SK-N-SH (cell line): ENCODE measurements around the gene FLT3LG. TPM values are rescaled to one million over a fixed set of nuclear protein-coding genes. Genes with fewer than 3 reads are reported as not detected.

ENCODE experiments used
- CTCF ChIA-PET: fragments of 300-600, 350-600 bp; formaldehyde crosslinking; extraction: SDS; loops from one replicate; lab custom pipeline; 2021; lab: Yijun Ruan, JAX
- POLR2A ChIA-PET: fragments of 350-600 bp; sonication (Branson Sonifier 250); formaldehyde crosslinking; extraction: SDS; loops from one replicate; lab custom pipeline; 2020; ENCODE audit warnings: antibody characterized with exemption, inconsistent platforms; lab: Yijun Ruan, JAX
- DNase-seq: peaks from one replicate; pipeline ENCODE4 v3.0.0; 2012
- H2AFZ ChIP-seq: fragments of 200-600 bp; sonication (generic); 2 replicates; pipeline ENCODE4 v1.8.1; 2016; ENCODE audit warnings: antibody characterized with exemption, mild to moderate bottlenecking, low read depth
- H3F3A ChIP-seq: fragments of 200-600 bp; sonication (generic); replicated peaks from 2 replicates; pipeline ENCODE3; 2016; ENCODE audit warnings: antibody characterized with exemption, mild to moderate bottlenecking; ENCODE audit not compliant: insufficient read depth
- H3K27ac ChIP-seq, 2 experiments: fragments of 200-500 bp in 1 of 2; fragments of 200-600 bp in 1 of 2; sonication (Bioruptor generic) in 1 of 2; sonication (generic), shearing (Covaris generic) in 1 of 2; 2 replicates each; pipeline versions ENCODE4 v1.5.1 to v1.6.1; 2014 to 2016; ENCODE audit warnings: low read depth in 2 of 2, inconsistent platforms in 1 of 2, low read length in 1 of 2, mild to moderate bottlenecking in 1 of 2, mixed read lengths in 1 of 2
- H3K27me3 ChIP-seq: fragments of 200-600 bp; sonication (generic), shearing (Covaris generic); 2 replicates; pipeline ENCODE4 v1.6.1; 2016; ENCODE audit warnings: mixed run types; ENCODE audit not compliant: insufficient read depth
- H3K36me3 ChIP-seq, 2 experiments: fragments of 200-500 bp in 1 of 2; fragments of 200-600 bp in 1 of 2; sonication (Bioruptor generic) in 1 of 2; sonication (generic) in 1 of 2; replicated peaks in 1 of 2; 2 replicates each; pipeline versions ENCODE3 to v1.5.1; 2014 to 2016; ENCODE audit warnings: low read length in 1 of 2, mild to moderate bottlenecking in 1 of 2; ENCODE audit not compliant: insufficient read depth in 2 of 2, control insufficient read depth in 1 of 2
- H3K4me1 ChIP-seq, 2 experiments: fragments of 200-500 bp in 1 of 2; fragments of 200-600 bp in 1 of 2; sonication (Bioruptor generic) in 1 of 2; sonication (generic), shearing (Covaris generic) in 1 of 2; 2 replicates each; pipeline versions ENCODE4 v1.5.1 to v1.6.1; 2014 to 2016; ENCODE audit warnings: low read depth in 1 of 2, low read length in 1 of 2, mixed run types in 1 of 2; ENCODE audit not compliant: insufficient read depth in 2 of 2, control insufficient read depth in 1 of 2
- H3K4me2 ChIP-seq: fragments of 200-600 bp; sonication (generic), shearing (Covaris generic); 2 replicates; pipeline ENCODE4 v1.6.1; 2017; ENCODE audit warnings: mixed run types
- H3K4me3 ChIP-seq, 2 experiments: fragments of 200-500 bp in 1 of 2; fragments of 200-600 bp in 1 of 2; sonication (Bioruptor generic) in 1 of 2; sonication (generic), shearing (Covaris generic) in 1 of 2; 2 replicates each; pipeline versions ENCODE4 v1.5.1 to v1.8.1; 2014 to 2016; ENCODE audit warnings: low read depth in 2 of 2, inconsistent platforms in 1 of 2, low read length in 1 of 2, mild to moderate bottlenecking in 1 of 2, mixed read lengths in 1 of 2, moderate library complexity in 1 of 2
- H3K79me2 ChIP-seq: fragments of 200-600 bp; sonication (generic); 2 replicates; pipeline ENCODE4 v1.8.1; 2017; ENCODE audit warnings: mild to moderate bottlenecking; ENCODE audit not compliant: insufficient read depth
- H3K9ac ChIP-seq: fragments of 200-600 bp; sonication (generic); 2 replicates; pipeline ENCODE4 v1.6.1; 2017; ENCODE audit warnings: mixed run types
- H3K9me2 ChIP-seq: fragments of 200-600 bp; sonication (generic); 2 replicates; pipeline ENCODE4 v1.6.1; 2017; ENCODE audit warnings: mixed run types
- H3K9me3 ChIP-seq: fragments of 200-600 bp; sonication (generic); 2 replicates; pipeline ENCODE4 v1.6.1; 2017; ENCODE audit warnings: mixed run types, mild to moderate bottlenecking, moderate library complexity
- H4K20me1 ChIP-seq: fragments of 200-600 bp; sonication (generic); 2 replicates; pipeline ENCODE4 v1.6.1; 2017; ENCODE audit warnings: mild to moderate bottlenecking, mixed run types; ENCODE audit not compliant: insufficient read depth
- ELF1 ChIP-seq: IDR thresholded peaks from 2 replicates; pipeline ENCODE4 v1.4.0; 2012
- EP300 ChIP-seq, 2 experiments: IDR thresholded peaks; 2 replicates each; pipeline versions ENCODE4 v1.4.0 to v1.6.1; 2012; ENCODE audit warnings: borderline replicate concordance in 1 of 2, low read depth in 1 of 2, low read length in 1 of 2
- IRF3 ChIP-seq: fragments of 150-350 bp; IDR thresholded peaks from 2 replicates; pipeline ENCODE4 v1.6.1; 2016; ENCODE audit warnings: mild to moderate bottlenecking, low read depth, low read length
- JUND ChIP-seq: IDR thresholded peaks from 2 replicates; pipeline ENCODE4 v1.4.0; 2012
- MEF2A ChIP-seq: IDR thresholded peaks from 2 replicates; pipeline ENCODE4 v1.4.0; 2012; ENCODE audit warnings: low read depth, borderline replicate concordance
- MXI1 ChIP-seq: IDR thresholded peaks from 2 replicates; pipeline ENCODE4 v1.6.1; 2012; ENCODE audit warnings: mild to moderate bottlenecking, low read depth, low read length, improper control_type of control experiment
- RCOR1 ChIP-seq: fragments of 150-350 bp; IDR thresholded peaks from 2 replicates; pipeline ENCODE4 v1.6.1; 2017; ENCODE audit warnings: antibody characterized with exemption, low read length
- REST ChIP-seq: IDR thresholded peaks from 2 replicates; pipeline ENCODE4 v1.6.1; 2012; ENCODE audit warnings: mild to moderate bottlenecking, low read depth, low read length, moderate library complexity
- TCF12 ChIP-seq: IDR thresholded peaks from 2 replicates; pipeline ENCODE4 v1.4.0; 2012
- YY1 ChIP-seq: IDR thresholded peaks from 2 replicates; pipeline ENCODE4 v1.4.0; 2012; ENCODE audit warnings: low read depth, mild to moderate bottlenecking
- WGBS: methylation state at CpG from one replicate; pipeline ENCODE4 v1.1.6; 2017; ENCODE audit warnings: low lambda C conversion rate; 5-methylcytosine and 5-hydroxymethylcytosine counted together
- polyA plus RNA-seq, 3 experiments: library from polyadenylated mRNA; depleted of rRNA; stranded (reverse); fragments of >200 nt; gene quantifications; 2 replicates each; pipeline ENCODE4 v1.2.3, GENCODE V29; 2012
- TF ChIP-seq, protein P1 (sequence below): IDR thresholded peaks from 2 replicates; pipeline ENCODE4 v1.4.0; 2012; ENCODE audit warnings: low read depth, borderline replicate concordance
- TF ChIP-seq, protein P2 (sequence below): fragments of 150-350 bp; IDR thresholded peaks from 2 replicates; pipeline ENCODE4 v1.6.1; 2017; ENCODE audit warnings: antibody characterized with exemption, low read length, low read depth, borderline replicate concordance

Gene FLT3LG
- polyA plus RNA-seq, 1 of the 3 experiments (the other 2 are of a cell fraction): 6.4 TPM

- peak; percentile 84 for DNase-seq
- Histone ChIP-seq H3K9me2 (no peaks in the 10 kb centered on the region), H3K9ac (no peak overlapping the region), H3K36me3 (no peaks in the 10 kb centered on the region), H3K27me3 (peaks cover 93% of the 10 kb centered on the region), H3K79me2 (no peaks in the 10 kb centered on the region), H3F3A (peaks cover 9% of the 10 kb centered on the region), H3K4me3 (peak overlapping the region in 1 of 2 experiments; percentile 21; a peak in 1 of 4 replicates)
- WGBS: 10% methylated on average over 37 of the region's 42 CpGs
- CTCF ChIA-PET: interaction anchor here (1.0 to 3.7 kb wide), 7 partner anchors 6 to 45 kb away, joined by 3 to 36 read pairs (median 6); partner anchors contain the start of gene PTH2
- 0 out of 2 replicates have a peak, but pooled peaks have one; percentile 25 for TF ChIP-seq MXI1
- no peak for TF ChIP-seq RCOR1
- no peak for TF ChIP-seq ELF1
- TF ChIP-seq, protein P1, sequence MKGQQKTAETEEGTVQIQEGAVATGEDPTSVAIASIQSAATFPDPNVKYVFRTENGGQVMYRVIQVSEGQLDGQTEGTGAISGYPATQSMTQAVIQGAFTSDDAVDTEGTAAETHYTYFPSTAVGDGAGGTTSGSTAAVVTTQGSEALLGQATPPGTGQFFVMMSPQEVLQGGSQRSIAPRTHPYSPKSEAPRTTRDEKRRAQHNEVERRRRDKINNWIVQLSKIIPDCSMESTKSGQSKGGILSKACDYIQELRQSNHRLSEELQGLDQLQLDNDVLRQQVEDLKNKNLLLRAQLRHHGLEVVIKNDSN: no peak
- TF ChIP-seq YY1: no peak
- TF ChIP-seq, all 33 proteins: peak for 1
- Histone ChIP-seq H4K20me1 (no peaks in the 10 kb centered on the region), H3K27ac (no peak overlapping the region), H3K4me1 (peaks cover 0 to 21% of the 10 kb centered on the region in 2 experiments; a peak in 1 of 4 replicates), H3K9me3 (no peaks in the 10 kb centered on the region), H3K4me2 (no peak overlapping the region), H2AFZ (no peak overlapping the region)
- POLR2A ChIA-PET: no interaction called here
These were observed 37.5 kb upstream of the FLT3LG start for GRCh38 chr19:49436381-49437017.

DNA sequence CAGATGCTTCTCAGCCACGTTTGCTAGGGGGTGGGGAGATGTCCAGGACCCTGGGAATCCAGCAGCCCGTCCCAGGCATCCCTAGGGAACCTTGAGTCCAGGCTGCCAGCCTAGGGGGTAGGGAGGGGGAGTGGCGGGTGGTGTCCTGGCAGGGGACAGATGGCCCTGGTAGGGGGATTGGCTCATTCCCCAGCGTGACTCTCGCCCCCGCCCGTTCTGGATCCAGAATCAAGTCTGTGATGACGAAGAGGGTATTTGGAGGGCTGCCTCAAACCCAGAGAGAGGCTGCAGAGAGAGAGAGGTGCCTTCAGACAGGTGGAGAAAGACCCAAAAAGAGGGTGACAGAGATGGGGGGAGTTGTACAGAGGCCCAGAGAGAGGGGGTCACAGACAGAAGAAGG lies 36.8 kb upstream of the FLT3LG start:
- Histone ChIP-seq H4K20me1 (no peaks in the 10 kb centered on the region), H3K4me1 (peaks cover 0 to 28% of the 10 kb centered on the region in 2 experiments; a peak in 1 of 4 replicates), H3K9me3 (no peaks in the 10 kb centered on the region), H3K27me3 (peaks cover 91% of the 10 kb centered on the region), H3K36me3 (no peaks in the 10 kb centered on the region), H3F3A (peaks cover 14% of the 10 kb centered on the region), H3K27ac (no peak overlapping the region), H3K79me2 (no peaks in the 10 kb centered on the region), H3K9me2 (no peaks in the 10 kb centered on the region), H3K4me3 (no peak overlapping the region), H3K4me2 (no peak overlapping the region), H3K9ac (no peak overlapping the region), H2AFZ (no peak overlapping the region)
- ChIA-PET POLR2A (no interaction called here), CTCF (interaction anchor here (1.5 to 3.5 kb wide), 3 partner anchors 10 to 46 kb away, joined by 3 to 36 read pairs (median 6); no protein-coding TSS in a partner anchor)
- DNase-seq: peak; percentile 69
- 2% methylated on average over 8 of the region's 8 CpGs for WGBS
- TF ChIP-seq EP300 (IDR thresholded peaks at IDR 0.05; ENCODE audit: borderline replicate concordance in 1 of 2, low read depth in 1 of 2, low read length in 1 of 2) (no peak), MXI1 (no peak)

- H3K4me1 ChIP-seq: peaks cover 0 to 30% of the 10 kb centered on the region in 2 experiments; a peak in 1 of 4 replicates
- no peaks in the 10 kb centered on the region for H3K9me2 ChIP-seq
- ChIA-PET CTCF (interaction anchor here (1.8 to 11.2 kb wide), 3 partner anchors 16 to 213 kb away, joined by 3 to 149 read pairs (median 5); partner anchors contain the start of genes KASH5 and PTH2), POLR2A (no interaction called here)
- DNase-seq: no peak
- no peak overlapping the region for H3K27ac ChIP-seq
- H3K36me3 ChIP-seq: no peaks in the 10 kb centered on the region
- 11% methylated on average over 6 of the region's 6 CpGs for WGBS
- H3K4me3 ChIP-seq: no peak overlapping the region
- peaks cover 14% of the 10 kb centered on the region for H3F3A ChIP-seq
- no peak overlapping the region for H3K4me2 ChIP-seq
- no peak overlapping the region for H3K9ac ChIP-seq
- no peaks in the 10 kb centered on the region for H3K9me3 ChIP-seq
- H4K20me1 ChIP-seq: no peaks in the 10 kb centered on the region
- H3K27me3 ChIP-seq: peaks cover 81% of the 10 kb centered on the region
- no peak overlapping the region for H2AFZ ChIP-seq
- H3K79me2 ChIP-seq: no peaks in the 10 kb centered on the region
- TF ChIP-seq JUND (no peak), IRF3 (no peak), TCF12 (no peak), YY1 (no peak), REST (no peak), MEF2A (no peak)
- TF ChIP-seq, protein P2, sequence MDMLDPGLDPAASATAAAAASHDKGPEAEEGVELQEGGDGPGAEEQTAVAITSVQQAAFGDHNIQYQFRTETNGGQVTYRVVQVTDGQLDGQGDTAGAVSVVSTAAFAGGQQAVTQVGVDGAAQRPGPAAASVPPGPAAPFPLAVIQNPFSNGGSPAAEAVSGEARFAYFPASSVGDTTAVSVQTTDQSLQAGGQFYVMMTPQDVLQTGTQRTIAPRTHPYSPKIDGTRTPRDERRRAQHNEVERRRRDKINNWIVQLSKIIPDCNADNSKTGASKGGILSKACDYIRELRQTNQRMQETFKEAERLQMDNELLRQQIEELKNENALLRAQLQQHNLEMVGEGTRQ: no peak
- TF ChIP-seq, protein P1: no peak
These were observed 35.8 kb upstream of the FLT3LG start for GRCh38 chr19:49438261-49438660.
